ENCODE results near the gene GAST. TPM values are rescaled to one million over a fixed set of nuclear protein-coding genes. Genes with fewer than 3 reads are reported as not detected.
A peak's percentile ranks its signal among the peaks of the same experiment; 100 is the strongest.
"Not testable (repeated sequence)": the region's sequence is repeated elsewhere in the genome, so short reads cannot be mapped to it uniquely, and the experiment has no call there.

The GAST gene
- total and polyA plus RNA-seq, 8 donors, result not detected

GRCh38 chr17:41697122-41697962, 14.8 kb upstream of the GAST start:
- no peak overlapping the region for H3K4me3 ChIP-seq
- FAIRE-seq, result no peak
- H3K27ac ChIP-seq, result peak overlapping the region in 1 of 4 donors; percentile 30

GRCh38 chr17:41700843-41701242, 11.3 kb upstream of the GAST start:
- DNase-seq; H3K4me3 ChIP-seq; ATAC-seq; H3K4me1 ChIP-seq; H3K36me3 ChIP-seq; intact Hi-C loops (cut with DNase I); H3K27me3 ChIP-seq; FAIRE-seq; H3K27ac ChIP-seq; H3K9me3 ChIP-seq: not testable (repeated sequence)
- 77 to 83% methylated on average over 3 of the region's 3 CpGs for WGBS, 2 donors

More at GRCh38 chr17:41697122-41697962, 14.8 kb upstream of the GAST start:
- TF ChIP-seq CTCF (IDR thresholded peaks at IDR 0.05), result no peak
- intact Hi-C loops (cut with DNase I), result no loop called here
- ATAC-seq (peak; percentile 74 to 86 (median 82)), DNase-seq (peak in 4 of 6 donors; percentile 52 to 70 (median 65))
- WGBS, 2 donors, result 27 to 34% methylated on average over 6 of the region's 6 CpGs
- Histone ChIP-seq H3K27me3 (no peaks in the 10 kb centered on the region), H3K36me3 (peaks cover 0 to 13% (median 12%) of the 10 kb centered on the region in 3 donors), H3K4me1 (peaks cover 2 to 9% (median 5%) of the 10 kb centered on the region in 3 donors), H3K9me3 (no peaks in the 10 kb centered on the region)

GRCh38 chr17:41702712-41703111, 9.4 kb upstream of the GAST start:
- 82 to 85% methylated on average over 8 of the region's 8 CpGs for WGBS, 2 donors
- H3K36me3 ChIP-seq, result no peaks in the 10 kb centered on the region
- no peaks in the 10 kb centered on the region for H3K27me3 ChIP-seq
- H3K4me1 ChIP-seq, result peaks cover 0 to under 1% (median 0%) of the 10 kb centered on the region in 3 donors
- no peak for DNase-seq
- TF ChIP-seq CTCF (IDR thresholded peaks at IDR 0.05), result no peak
- no peak overlapping the region for H3K4me3 ChIP-seq
- intact Hi-C loops (cut with DNase I), result no loop called here
- ATAC-seq, result no peak
- H3K9me3 ChIP-seq, result no peaks in the 10 kb centered on the region
- no peak overlapping the region for H3K27ac ChIP-seq
- no peak for FAIRE-seq

- H3K27me3 ChIP-seq, result no peaks in the 10 kb centered on the region
- no peak overlapping the region for H3K27ac ChIP-seq
- no peaks in the 10 kb centered on the region for H3K36me3 ChIP-seq
- H3K9me3 ChIP-seq, result no peaks in the 10 kb centered on the region
- no peak for TF ChIP-seq CTCF (IDR thresholded peaks at IDR 0.05)
- WGBS, 2 donors, result 43 to 45% methylated on average over 13 of the region's 13 CpGs
- ATAC-seq, result peak; percentile 50 to 72 (median 71)
- no peaks in the 10 kb centered on the region for H3K4me1 ChIP-seq
- H3K4me3 ChIP-seq, result no peak overlapping the region
- intact Hi-C loops (cut with DNase I), result no loop called here
- DNase-seq, result no peak
- FAIRE-seq, result no peak
These were observed 6.7 kb upstream of the GAST start for GRCh38 chr17:41705271-41705991.

- intact Hi-C loops (cut with DNase I), result no loop called here
- Histone ChIP-seq H3K4me1 (no peaks in the 10 kb centered on the region), H3K36me3 (no peaks in the 10 kb centered on the region), H3K4me3 (no peak overlapping the region), H3K9me3 (no peaks in the 10 kb centered on the region), H3K27ac (no peak overlapping the region), H3K27me3 (no peaks in the 10 kb centered on the region)
- FAIRE-seq (no peak), ATAC-seq (no peak), DNase-seq (no peak)
- 66 to 71% methylated on average over 10 of the region's 10 CpGs for WGBS, 2 donors
- TF ChIP-seq CTCF (IDR thresholded peaks at IDR 0.05), result no peak
These were observed 4.1 kb upstream of the GAST start for GRCh38 chr17:41707803-41708669.

Measured in pancreas (tissue), 10 donors.